Osteocyte (in vitro differentiated cells): ENCODE measurements around the gene CHRM4. TPM values are rescaled to one million over a fixed set of nuclear protein-coding genes. Genes with fewer than 3 reads are reported as not detected.

Experiments used
- DNase-seq: peaks from one replicate; pipeline ENCODE4 v3.0.0; 2021; ENCODE audit warnings: mixed read lengths; ENCODE audit not compliant: unreplicated experiment; ENCODE audit errors: extremely low spot score
- H3K27ac Mint-ChIP-seq: one replicate; pipeline ENCODE4 v1.8.0; 2021; ENCODE audit warnings: mild to moderate bottlenecking, mixed read lengths; ENCODE audit not compliant: unreplicated experiment
- H3K27me3 Mint-ChIP-seq: one replicate; pipeline ENCODE4 v1.8.0; 2021; ENCODE audit warnings: mixed read lengths; ENCODE audit not compliant: unreplicated experiment
- H3K36me3 Mint-ChIP-seq: one replicate; pipeline ENCODE4 v1.8.0; 2021; ENCODE audit warnings: mixed read lengths; ENCODE audit not compliant: unreplicated experiment
- H3K4me1 Mint-ChIP-seq: one replicate; pipeline ENCODE4 v1.8.0; 2021; ENCODE audit warnings: mixed read lengths; ENCODE audit not compliant: unreplicated experiment
- H3K4me3 Mint-ChIP-seq: one replicate; pipeline ENCODE4 v1.8.0; 2021; ENCODE audit warnings: mild to moderate bottlenecking, moderate library complexity, mixed read lengths; ENCODE audit not compliant: unreplicated experiment
- H3K9me3 Mint-ChIP-seq: one replicate; pipeline ENCODE4 v1.8.0; 2021; ENCODE audit warnings: mixed read lengths; ENCODE audit not compliant: unreplicated experiment
- total RNA-seq: library from RNA; stranded (reverse); gene quantifications from 2 replicates; pipeline ENCODE4 v1.2.1, GENCODE V29; 2021
- TF ChIP-seq, protein P1 (sequence below): fragments of 200-600 bp; sonication (generic); IDR thresholded peaks from 2 replicates; pipeline ENCODE4 v1.5.0; 2021; ENCODE audit warnings: antibody characterized with exemption, mild to moderate bottlenecking, moderate library complexity

The CHRM4 gene
- total RNA-seq, 1 donor from 2014 or later, result 0.21 TPM

GRCh38 chr11:46378811-46379481 lies 12.6 kb downstream of the CHRM4 start:
- H3K9me3 Mint-ChIP-seq, result no peaks in the 10 kb centered on the region
- H3K27ac Mint-ChIP-seq, result no peak overlapping the region
- no peak overlapping the region for H3K4me3 Mint-ChIP-seq
- H3K4me1 Mint-ChIP-seq, result peaks cover 11% of the 10 kb centered on the region
- TF ChIP-seq, protein P1, sequence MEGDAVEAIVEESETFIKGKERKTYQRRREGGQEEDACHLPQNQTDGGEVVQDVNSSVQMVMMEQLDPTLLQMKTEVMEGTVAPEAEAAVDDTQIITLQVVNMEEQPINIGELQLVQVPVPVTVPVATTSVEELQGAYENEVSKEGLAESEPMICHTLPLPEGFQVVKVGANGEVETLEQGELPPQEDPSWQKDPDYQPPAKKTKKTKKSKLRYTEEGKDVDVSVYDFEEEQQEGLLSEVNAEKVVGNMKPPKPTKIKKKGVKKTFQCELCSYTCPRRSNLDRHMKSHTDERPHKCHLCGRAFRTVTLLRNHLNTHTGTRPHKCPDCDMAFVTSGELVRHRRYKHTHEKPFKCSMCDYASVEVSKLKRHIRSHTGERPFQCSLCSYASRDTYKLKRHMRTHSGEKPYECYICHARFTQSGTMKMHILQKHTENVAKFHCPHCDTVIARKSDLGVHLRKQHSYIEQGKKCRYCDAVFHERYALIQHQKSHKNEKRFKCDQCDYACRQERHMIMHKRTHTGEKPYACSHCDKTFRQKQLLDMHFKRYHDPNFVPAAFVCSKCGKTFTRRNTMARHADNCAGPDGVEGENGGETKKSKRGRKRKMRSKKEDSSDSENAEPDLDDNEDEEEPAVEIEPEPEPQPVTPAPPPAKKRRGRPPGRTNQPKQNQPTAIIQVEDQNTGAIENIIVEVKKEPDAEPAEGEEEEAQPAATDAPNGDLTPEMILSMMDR, result no peak
- peaks cover 17% of the 10 kb centered on the region for H3K36me3 Mint-ChIP-seq
- H3K27me3 Mint-ChIP-seq, result no peaks in the 10 kb centered on the region
- DNase-seq, result no peak

GRCh38 chr11:46378296-46378695 lies 13.3 kb downstream of the CHRM4 start:
- no peaks in the 10 kb centered on the region for H3K9me3 Mint-ChIP-seq
- no peak overlapping the region for H3K27ac Mint-ChIP-seq
- TF ChIP-seq, protein P1, result no peak
- no peaks in the 10 kb centered on the region for H3K27me3 Mint-ChIP-seq
- peaks cover 11% of the 10 kb centered on the region for H3K4me1 Mint-ChIP-seq
- no peak overlapping the region for H3K4me3 Mint-ChIP-seq
- peaks cover 17% of the 10 kb centered on the region for H3K36me3 Mint-ChIP-seq
- DNase-seq, result no peak

GRCh38 chr11:46377831-46378230 lies 13.7 kb downstream of the CHRM4 start:
- peaks cover 11% of the 10 kb centered on the region for H3K4me1 Mint-ChIP-seq
- H3K9me3 Mint-ChIP-seq, result no peaks in the 10 kb centered on the region
- no peak overlapping the region for H3K27ac Mint-ChIP-seq
- H3K4me3 Mint-ChIP-seq, result no peak overlapping the region
- DNase-seq, result no peak
- TF ChIP-seq, protein P1, result no peak
- no peaks in the 10 kb centered on the region for H3K27me3 Mint-ChIP-seq
- peaks cover 17% of the 10 kb centered on the region for H3K36me3 Mint-ChIP-seq

- Mint-ChIP-seq H3K4me1 (peaks cover 10% of the 10 kb centered on the region), H3K27me3 (no peaks in the 10 kb centered on the region), H3K9me3 (no peaks in the 10 kb centered on the region), H3K36me3 (peaks cover 17% of the 10 kb centered on the region), H3K27ac (no peak overlapping the region), H3K4me3 (no peak overlapping the region)
- TF ChIP-seq, protein P1, result no peak
- DNase-seq, result no peak
Measured at GRCh38 chr11:46377290-46377689, 14.3 kb downstream of the CHRM4 start.

DNA sequence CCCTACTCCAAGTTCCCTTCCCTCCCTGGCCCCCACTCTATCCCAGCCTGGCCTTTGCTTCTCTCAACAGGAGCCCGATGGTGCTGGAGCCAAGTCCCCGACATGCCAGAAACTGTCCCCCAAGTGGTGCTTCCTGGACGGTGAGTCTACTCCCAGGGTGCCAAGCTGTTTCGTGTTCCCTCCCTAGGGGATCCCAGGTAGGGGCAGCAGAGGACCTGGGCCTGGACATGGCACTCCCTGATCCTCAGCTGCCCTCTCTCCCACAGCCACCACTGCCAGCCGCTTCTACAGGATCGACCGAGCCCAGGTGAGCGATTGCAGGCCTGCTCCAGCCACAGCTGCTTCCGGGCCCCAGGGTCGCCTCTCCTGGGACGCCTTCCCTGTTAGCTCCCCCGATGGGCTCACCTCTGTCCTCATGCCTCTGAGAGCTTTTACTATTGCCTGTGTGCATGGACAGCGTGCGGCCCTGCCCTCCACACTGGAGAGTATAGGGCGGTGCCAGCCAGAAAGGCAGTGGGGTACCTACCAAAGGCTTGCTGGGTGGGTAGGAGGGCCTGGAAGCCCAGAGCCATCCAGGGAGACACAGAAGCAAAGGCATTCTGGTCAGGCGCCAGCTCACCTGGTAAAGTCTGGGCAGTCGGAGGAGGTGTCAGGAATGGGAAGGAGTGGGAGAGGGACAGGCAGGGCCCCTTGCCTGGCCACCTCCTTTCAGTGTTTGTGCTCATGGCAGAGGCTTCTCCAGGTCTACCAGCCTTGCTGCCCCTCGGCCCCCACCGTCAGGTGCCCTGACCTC lies 15.1 kb downstream of the CHRM4 start:
- no peaks in the 10 kb centered on the region for H3K27me3 Mint-ChIP-seq
- H3K27ac Mint-ChIP-seq, result no peak overlapping the region
- TF ChIP-seq, protein P1, result no peak
- no peak overlapping the region for H3K4me3 Mint-ChIP-seq
- peaks cover 4% of the 10 kb centered on the region for H3K4me1 Mint-ChIP-seq
- no peak for DNase-seq
- peaks cover 17% of the 10 kb centered on the region for H3K36me3 Mint-ChIP-seq
- H3K9me3 Mint-ChIP-seq, result no peaks in the 10 kb centered on the region
